Calu3 (cell line): ENCODE data around the gene HIVEP1. TPM values are rescaled to one million over a fixed set of nuclear protein-coding genes. Genes with fewer than 3 reads are reported as not detected.

Experiments
- BruUV-seq: library from RNA; stranded (reverse); fragments of 400-500 nt; replicated peaks from 2 replicates; lab custom pipeline; 2021; lab: Mats Ljungman, UMichigan
- CTCF ChIA-PET: fragments of 300-600 bp; sonication (Branson Sonifier 250); formaldehyde crosslinking; loops from one replicate; lab custom pipeline; 2022; ENCODE audit warnings: antibody characterized with exemption; lab: Charles Lee
- DNase-seq: peaks from one replicate; pipeline ENCODE4 v3.0.0; 2022
- H3K27ac Mint-ChIP-seq: one replicate; pipeline ENCODE4 v1.8.0; 2022; ENCODE audit warnings: mixed read lengths; ENCODE audit not compliant: unreplicated experiment
- H3K27me3 Mint-ChIP-seq: one replicate; pipeline ENCODE4 v1.8.0; 2022; ENCODE audit warnings: mixed read lengths; ENCODE audit not compliant: unreplicated experiment
- H3K36me3 Mint-ChIP-seq: one replicate; pipeline ENCODE4 v1.8.0; 2022; ENCODE audit warnings: mild to moderate bottlenecking, moderate library complexity, mixed read lengths; ENCODE audit not compliant: insufficient read depth, unreplicated experiment
- H3K4me1 Mint-ChIP-seq: one replicate; pipeline ENCODE4 v1.8.0; 2022; ENCODE audit warnings: mild to moderate bottlenecking, low read depth, mixed read lengths; ENCODE audit not compliant: unreplicated experiment
- H3K4me3 Mint-ChIP-seq: one replicate; pipeline ENCODE4 v1.8.0; 2022; ENCODE audit warnings: mild to moderate bottlenecking, low read depth, moderate library complexity, mixed read lengths; ENCODE audit not compliant: unreplicated experiment
- H3K9me3 Mint-ChIP-seq: one replicate; pipeline ENCODE4 v1.8.0; 2022; ENCODE audit warnings: low read depth, mixed read lengths; ENCODE audit not compliant: unreplicated experiment
- CTCF ChIP-seq: fragments of 200-600 bp; IDR thresholded peaks from one replicate; pipeline ENCODE4 v1.8.0; 2022; ENCODE audit warnings: antibody characterized with exemption; ENCODE audit not compliant: unreplicated experiment
- intact Hi-C: fragments of 100-400 bp; cut with micrococcal nuclease; formaldehyde crosslinking; loops from one replicate; pipeline ENCODE4 v1.10.0; 2022; ENCODE audit not compliant: unreplicated experiment
- total RNA-seq: library from RNA; stranded (reverse); gene quantifications from 2 replicates; pipeline ENCODE4 v1.2.3, GENCODE V29; 2022

Gene HIVEP1
- total RNA-seq, 1 experiment from 2014 or later: 16.1 TPM

GRCh38 chr6:12026833-12027232 is 14.7 kb downstream of the HIVEP1 start:
- peaks cover 19% of the 10 kb centered on the region for H3K4me1 Mint-ChIP-seq
- no peaks in the 10 kb centered on the region for H3K27me3 Mint-ChIP-seq
- CTCF ChIA-PET: no interaction called here
- TF ChIP-seq CTCF: no peak
- H3K36me3 Mint-ChIP-seq: no peaks in the 10 kb centered on the region
- no peak for DNase-seq
- intact Hi-C loops: no loop called here
- no peaks in the 10 kb centered on the region for H3K9me3 Mint-ChIP-seq
- H3K27ac Mint-ChIP-seq: no peak overlapping the region
- no TSS peak for BruUV-seq
- no peak overlapping the region for H3K4me3 Mint-ChIP-seq

GRCh38 chr6:12028213-12028612 is 16.1 kb downstream of the HIVEP1 start:
- Mint-ChIP-seq H3K36me3 (no peaks in the 10 kb centered on the region), H3K9me3 (no peaks in the 10 kb centered on the region), H3K27ac (no peak overlapping the region), H3K4me1 (peaks cover 19% of the 10 kb centered on the region), H3K4me3 (no peak overlapping the region), H3K27me3 (no peaks in the 10 kb centered on the region)
- no TSS peak for BruUV-seq
- CTCF ChIA-PET: no interaction called here
- no peak for TF ChIP-seq CTCF
- intact Hi-C loops: no loop called here
- no peak for DNase-seq

- H3K36me3 Mint-ChIP-seq: no peaks in the 10 kb centered on the region
- TF ChIP-seq CTCF: no peak
- intact Hi-C loops: loop anchor here (10.0 kb wide), 1 partner anchor 375 kb away; no protein-coding TSS in a partner anchor
- H3K4me3 Mint-ChIP-seq: no peak overlapping the region
- no peak for DNase-seq
- no TSS peak for BruUV-seq
- H3K27ac Mint-ChIP-seq: no peak overlapping the region
- H3K4me1 Mint-ChIP-seq: peaks cover 31% of the 10 kb centered on the region
- H3K27me3 Mint-ChIP-seq: no peaks in the 10 kb centered on the region
- CTCF ChIA-PET: no interaction called here
- no peaks in the 10 kb centered on the region for H3K9me3 Mint-ChIP-seq
These were observed 18.0 kb downstream of the HIVEP1 start for GRCh38 chr6:12029979-12030737.

- Mint-ChIP-seq H3K4me3 (no peak overlapping the region), H3K9me3 (no peaks in the 10 kb centered on the region), H3K27me3 (no peaks in the 10 kb centered on the region), H3K4me1 (peaks cover 28% of the 10 kb centered on the region), H3K27ac (no peak overlapping the region), H3K36me3 (no peaks in the 10 kb centered on the region)
- intact Hi-C loops: loop anchor here (10.0 kb wide), 1 partner anchor 376 kb away; no protein-coding TSS in a partner anchor
- CTCF ChIA-PET: no interaction called here
- DNase-seq: no peak
- BruUV-seq: no TSS peak
- TF ChIP-seq CTCF: no peak
These were observed 19.0 kb downstream of the HIVEP1 start for GRCh38 chr6:12030993-12031550.
